ENCODE data around the gene GATAD2A.

- TF ChIP-seq POLR2AphosphoS5 (IDR thresholded peaks at IDR 0.05) (no peak), CTCF (IDR thresholded peaks at IDR 0.05) (no peak), POLR2A (IDR thresholded peaks at IDR 0.05) (no peak)
These were observed 88.5 kb downstream of the GATAD2A start for GRCh38 chr19:19493841-19494546.

Data from prostate gland (tissue), 2 donors.